ENCODE results near the gene CARD14.

Gene CARD14

DNA sequence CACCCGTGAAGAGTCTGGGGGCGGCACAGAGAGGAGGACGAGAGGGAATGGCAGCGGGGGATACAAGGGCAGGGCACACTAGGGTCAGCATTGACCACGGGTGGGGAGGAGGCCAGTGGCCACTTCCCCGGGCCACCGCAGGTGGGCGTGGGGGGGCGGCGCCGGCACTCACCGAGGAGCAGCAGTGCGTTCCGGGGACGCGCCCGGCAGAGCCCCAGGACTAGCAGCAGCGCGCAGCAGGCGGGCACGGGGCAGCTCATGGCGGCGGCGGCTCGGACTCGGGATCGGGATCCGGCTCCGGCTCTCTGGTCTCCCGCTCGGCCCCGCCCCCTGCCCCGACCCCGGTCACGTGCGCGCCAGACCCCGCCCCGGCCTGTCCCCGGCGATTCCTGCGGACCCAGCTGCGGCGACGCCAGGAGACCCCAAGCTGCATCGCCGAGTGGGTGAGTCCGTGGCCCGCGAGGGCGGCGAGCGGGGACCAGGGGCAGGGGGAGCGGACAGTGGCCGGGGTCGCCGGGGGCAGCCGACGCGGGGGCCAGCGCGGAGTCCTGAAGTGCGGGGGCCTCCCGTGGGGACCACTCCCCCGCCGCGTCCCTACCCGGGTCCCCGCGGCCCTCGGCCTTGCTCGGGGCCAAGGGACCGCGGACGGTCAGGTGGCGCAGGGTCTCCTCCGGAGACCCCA lies 50.4 kb downstream of the CARD14 start, which contains the start of the genes SGSH and SLC26A11:
Gene SGSH (minus strand): TSS at position 280 of the 682 bp plus-strand sequence. CDS start 20 bp downstream, at position 260.
Gene SLC26A11 (plus strand): TSS at position 374 of the 682 bp plus-strand sequence. CDS start 1,134 bp downstream, outside the sequence.
- H3K4me3 ChIP-seq (ENCODE audit: low read length): peak within 1 kb of the TSS; percentile 85
- DNase-seq (ENCODE audit: low read depth): peak; percentile 52

DNA sequence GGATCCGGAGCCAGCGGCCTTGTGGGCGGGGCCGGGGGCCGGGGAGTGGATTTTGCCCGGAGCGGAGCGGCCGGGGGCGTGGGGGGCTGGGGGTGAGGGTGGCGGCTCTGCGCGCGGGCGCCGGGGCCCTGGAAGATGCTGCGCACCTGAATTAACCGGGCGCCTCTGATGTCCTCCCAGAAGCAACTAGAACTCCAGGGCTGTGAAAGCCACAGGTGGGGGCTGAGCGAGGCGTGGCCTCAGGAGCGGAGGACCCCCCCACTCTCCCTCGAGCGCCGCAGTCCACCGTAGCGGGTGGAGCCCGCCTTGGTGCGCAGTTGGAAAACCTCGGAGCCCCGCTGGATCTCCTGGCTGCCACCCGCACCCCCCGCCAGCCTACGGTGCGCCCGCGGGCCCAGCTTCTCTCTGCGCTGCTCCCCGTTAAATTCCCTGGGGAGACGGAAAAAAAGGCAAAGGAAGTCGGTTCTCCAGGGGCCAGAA lies 50.9 kb downstream of the CARD14 start:
- no peak for DNase-seq (ENCODE audit: low read depth)
- TF ChIP-seq, protein P1, sequence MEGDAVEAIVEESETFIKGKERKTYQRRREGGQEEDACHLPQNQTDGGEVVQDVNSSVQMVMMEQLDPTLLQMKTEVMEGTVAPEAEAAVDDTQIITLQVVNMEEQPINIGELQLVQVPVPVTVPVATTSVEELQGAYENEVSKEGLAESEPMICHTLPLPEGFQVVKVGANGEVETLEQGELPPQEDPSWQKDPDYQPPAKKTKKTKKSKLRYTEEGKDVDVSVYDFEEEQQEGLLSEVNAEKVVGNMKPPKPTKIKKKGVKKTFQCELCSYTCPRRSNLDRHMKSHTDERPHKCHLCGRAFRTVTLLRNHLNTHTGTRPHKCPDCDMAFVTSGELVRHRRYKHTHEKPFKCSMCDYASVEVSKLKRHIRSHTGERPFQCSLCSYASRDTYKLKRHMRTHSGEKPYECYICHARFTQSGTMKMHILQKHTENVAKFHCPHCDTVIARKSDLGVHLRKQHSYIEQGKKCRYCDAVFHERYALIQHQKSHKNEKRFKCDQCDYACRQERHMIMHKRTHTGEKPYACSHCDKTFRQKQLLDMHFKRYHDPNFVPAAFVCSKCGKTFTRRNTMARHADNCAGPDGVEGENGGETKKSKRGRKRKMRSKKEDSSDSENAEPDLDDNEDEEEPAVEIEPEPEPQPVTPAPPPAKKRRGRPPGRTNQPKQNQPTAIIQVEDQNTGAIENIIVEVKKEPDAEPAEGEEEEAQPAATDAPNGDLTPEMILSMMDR (conservative IDR thresholded peaks at IDR 0.05; ENCODE audit: low read length): no peak
- peak overlapping the region; percentile 85 for H3K4me3 ChIP-seq (ENCODE audit: low read length)

More for the DNA sequence above, 50.4 kb downstream of the CARD14 start, which contains the start of the genes SGSH and SLC26A11:
- TF ChIP-seq, protein P1 (conservative IDR thresholded peaks at IDR 0.05; ENCODE audit: low read length): no peak

DNA sequence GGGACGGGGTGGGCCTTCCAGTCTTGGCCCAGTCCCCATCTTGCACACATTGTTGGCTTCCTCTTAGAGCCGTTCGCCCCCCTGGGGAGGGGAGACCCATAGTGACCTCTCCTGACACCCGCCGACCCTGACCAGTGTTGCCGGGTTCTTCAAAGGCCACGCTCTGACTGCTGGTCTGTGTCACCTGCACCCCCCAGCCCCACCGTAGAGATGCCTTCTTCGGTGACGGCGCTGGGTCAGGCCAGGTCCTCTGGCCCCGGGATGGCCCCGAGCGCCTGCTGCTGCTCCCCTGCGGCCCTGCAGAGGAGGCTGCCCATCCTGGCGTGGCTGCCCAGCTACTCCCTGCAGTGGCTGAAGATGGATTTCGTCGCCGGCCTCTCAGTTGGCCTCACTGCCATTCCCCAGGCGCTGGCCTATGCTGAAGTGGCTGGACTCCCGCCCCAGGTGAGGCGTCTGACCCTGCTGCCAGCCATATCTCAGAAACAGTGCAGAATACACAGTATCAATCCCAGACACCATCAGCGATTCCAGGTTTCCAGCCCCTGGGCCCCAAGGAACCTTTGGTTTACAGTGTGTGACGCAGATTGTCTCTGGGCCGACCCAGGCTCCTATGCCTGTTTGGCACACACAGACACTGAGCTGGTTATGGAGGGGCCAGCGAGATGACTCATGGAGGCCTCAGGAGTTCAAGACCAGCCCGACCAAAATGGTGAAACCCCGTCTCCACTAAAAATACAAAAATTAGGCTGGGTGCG lies 51.7 kb downstream of the CARD14 start:
- H3K4me3 ChIP-seq (ENCODE audit: low read length): peak overlapping the region; percentile 85
- DNase-seq (ENCODE audit: low read depth): no peak

DNA sequence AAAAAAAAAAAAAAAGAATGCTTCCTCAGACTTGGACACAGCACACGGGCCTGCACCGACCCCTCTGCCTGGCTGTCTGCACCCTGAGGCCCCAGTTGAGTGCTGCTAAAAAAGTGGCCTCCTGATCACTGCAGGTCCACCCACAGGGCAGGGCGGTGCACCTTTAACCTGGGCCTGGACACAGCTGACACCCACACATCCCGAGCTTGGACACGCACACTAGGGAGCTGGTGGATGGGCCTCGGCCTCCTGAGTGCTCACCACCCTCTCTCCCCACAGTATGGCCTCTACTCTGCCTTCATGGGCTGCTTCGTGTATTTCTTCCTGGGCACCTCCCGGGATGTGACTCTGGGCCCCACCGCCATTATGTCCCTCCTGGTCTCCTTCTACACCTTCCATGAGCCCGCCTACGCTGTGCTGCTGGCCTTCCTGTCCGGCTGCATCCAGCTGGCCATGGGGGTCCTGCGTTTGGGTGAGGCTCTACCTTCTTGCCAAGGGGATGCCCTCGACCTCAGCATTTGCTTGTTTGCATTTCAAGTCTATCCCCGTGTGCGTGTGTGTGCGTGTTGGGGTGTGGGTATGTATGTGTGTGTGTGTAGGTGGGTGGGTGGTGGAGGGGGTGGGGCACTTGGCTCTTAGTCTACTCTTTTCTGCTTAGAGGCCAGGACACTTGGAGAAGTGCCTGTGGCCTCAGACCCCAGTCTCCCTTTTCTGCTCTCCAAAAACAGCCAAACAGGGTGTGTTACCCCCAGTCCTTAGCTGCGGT lies 52.7 kb downstream of the CARD14 start:
- no peak overlapping the region for H3K4me3 ChIP-seq (ENCODE audit: low read length)
- TF ChIP-seq, protein P1 (conservative IDR thresholded peaks at IDR 0.05; ENCODE audit: low read length): no peak
- DNase-seq (ENCODE audit: low read depth): no peak

More for the DNA sequence above, 51.7 kb downstream of the CARD14 start:
- TF ChIP-seq, protein P1 (conservative IDR thresholded peaks at IDR 0.05; ENCODE audit: low read length): no peak

DNA sequence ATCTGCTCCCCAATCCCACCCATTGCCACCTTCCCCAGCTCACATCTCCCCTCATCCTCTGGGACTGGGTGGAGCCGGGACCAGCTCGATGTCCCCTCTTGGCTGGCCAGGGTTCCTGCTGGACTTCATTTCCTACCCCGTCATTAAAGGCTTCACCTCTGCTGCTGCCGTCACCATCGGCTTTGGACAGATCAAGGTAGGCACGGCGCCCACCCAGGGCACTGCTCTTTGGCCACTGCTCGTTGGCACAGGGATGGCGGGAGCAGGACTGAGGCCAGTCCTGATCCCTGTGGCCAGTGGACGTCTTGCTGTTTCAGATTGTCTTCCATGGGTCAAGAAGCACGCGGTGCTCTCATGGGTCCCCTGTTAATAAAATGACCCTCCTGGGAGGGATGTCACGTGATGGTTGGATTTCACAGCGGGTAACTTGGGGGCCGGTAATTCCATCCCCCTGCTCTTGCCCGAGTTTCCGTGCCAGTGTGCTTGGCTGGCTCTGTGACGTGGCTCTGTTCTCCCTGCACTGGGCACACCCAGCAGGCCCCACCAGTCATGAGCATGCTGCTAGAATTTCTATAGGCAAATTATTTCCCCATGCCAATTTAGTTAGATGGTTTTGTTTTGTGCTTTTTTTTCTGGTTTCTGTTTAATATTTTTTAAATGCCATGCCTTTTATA lies 53.4 kb downstream of the CARD14 start:
- no peak overlapping the region for H3K4me3 ChIP-seq (ENCODE audit: low read length)
- DNase-seq (ENCODE audit: low read depth): no peak
- TF ChIP-seq, protein P1 (conservative IDR thresholded peaks at IDR 0.05; ENCODE audit: low read length): no peak

DNA sequence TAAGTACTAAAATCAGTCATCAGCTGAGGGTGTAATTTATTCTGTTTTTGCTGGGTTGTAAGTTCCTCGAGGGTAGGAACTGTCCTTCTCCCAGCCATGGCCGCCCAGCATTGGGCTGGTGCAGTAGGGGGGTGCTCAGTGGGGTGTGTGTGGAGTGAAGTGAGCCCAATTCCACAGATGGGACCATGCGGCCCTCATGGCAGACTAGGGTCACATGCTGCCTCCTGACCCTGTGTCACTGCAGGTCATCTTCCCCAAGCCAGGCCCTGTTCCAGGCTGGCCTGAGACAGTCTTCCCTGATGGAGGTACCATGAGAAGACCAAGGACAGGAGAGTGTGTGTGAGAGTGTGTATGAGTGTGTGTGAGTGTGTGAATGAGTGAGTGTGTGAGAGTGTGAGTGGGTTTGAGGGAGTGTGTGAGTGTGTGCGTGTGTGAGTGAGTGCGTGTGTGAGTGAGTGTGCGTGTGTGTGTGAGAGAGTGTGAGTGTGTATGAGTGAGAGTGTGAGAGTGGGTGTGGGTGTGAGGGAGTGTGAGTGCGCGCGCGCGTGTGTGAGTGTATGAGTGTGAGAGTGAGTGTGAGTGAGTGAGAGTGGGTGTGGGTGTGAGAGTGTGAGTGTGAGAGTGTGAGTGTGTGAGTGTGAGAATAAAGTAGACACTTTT lies 54.1 kb downstream of the CARD14 start:
- DNase-seq (ENCODE audit: low read depth): no peak
- H3K4me3 ChIP-seq (ENCODE audit: low read length): no peak overlapping the region
- TF ChIP-seq, protein P1 (conservative IDR thresholded peaks at IDR 0.05; ENCODE audit: low read length): no peak
